Inferior parietal cortex (tissue), 1 donor: Measurements from ENCODE around the gene SIGLEC11.
A peak's percentile ranks its signal among the peaks of the same experiment; 100 is the strongest.
"Not testable (repeated sequence)": the region's sequence is repeated elsewhere in the genome, so short reads cannot be mapped to it uniquely, and the experiment has no call there.

Experiments used
- DNase-seq: peaks from one replicate; pipeline ENCODE4 v3.0.0-alpha.2; 2016; ENCODE audit errors: extremely low spot score

Gene SIGLEC11

GRCh38 chr19:49951806-49952478 lies 9.0 kb downstream of the SIGLEC11 start:
- DNase-seq = no peak

- DNase-seq = no peak
Measured at GRCh38 chr19:49950956-49951526, 9.9 kb downstream of the SIGLEC11 start.

DNA sequence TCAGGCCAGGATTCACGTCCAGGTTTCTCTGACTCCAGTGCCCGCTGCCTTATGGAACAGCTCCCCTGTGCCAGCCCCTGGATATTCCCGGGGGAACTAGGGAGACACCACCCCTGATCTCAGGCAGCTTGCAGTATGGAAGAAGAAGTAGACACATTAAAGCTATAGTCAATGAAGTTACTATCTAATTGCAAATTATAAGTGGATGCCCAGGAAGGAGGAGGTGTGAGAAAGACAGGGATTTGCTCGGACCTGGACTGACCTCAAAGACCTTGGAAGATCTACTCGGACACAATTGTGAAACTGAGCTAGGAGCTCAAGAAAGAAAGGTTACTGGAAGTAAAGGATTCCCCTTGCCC lies 10.4 kb downstream of the SIGLEC11 start:
- DNase-seq = no peak

GRCh38 chr19:49949742-49950589 lies 11.0 kb downstream of the SIGLEC11 start:
- no peak for DNase-seq

DNA sequence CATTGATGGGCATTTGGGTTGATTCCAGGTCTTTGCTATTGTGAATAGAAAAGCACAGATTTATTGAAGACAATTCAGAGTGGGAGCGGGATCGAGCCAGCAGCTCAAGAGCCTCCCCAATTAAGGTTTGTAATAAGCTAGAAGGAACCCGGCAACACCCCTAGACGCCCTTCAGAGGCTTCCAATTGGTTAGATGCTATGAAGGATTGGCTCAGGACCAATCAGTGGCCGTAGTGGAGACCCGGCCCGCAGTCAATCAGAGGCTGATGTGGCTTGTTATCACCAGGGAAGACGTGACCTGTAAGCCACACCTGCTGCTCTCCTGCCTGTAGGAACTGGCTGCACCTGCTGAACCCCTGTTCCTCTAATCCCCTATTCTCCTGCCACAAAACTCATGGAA lies 14.6 kb downstream of the SIGLEC11 start:
- no peak for DNase-seq

GRCh38 chr19:49944567-49944966 lies 16.4 kb downstream of the SIGLEC11 start:
- not testable (repeated sequence) for DNase-seq

- no peak for DNase-seq
Measured at GRCh38 chr19:49940482-49940791, 20.5 kb downstream of the SIGLEC11 start.

DNA sequence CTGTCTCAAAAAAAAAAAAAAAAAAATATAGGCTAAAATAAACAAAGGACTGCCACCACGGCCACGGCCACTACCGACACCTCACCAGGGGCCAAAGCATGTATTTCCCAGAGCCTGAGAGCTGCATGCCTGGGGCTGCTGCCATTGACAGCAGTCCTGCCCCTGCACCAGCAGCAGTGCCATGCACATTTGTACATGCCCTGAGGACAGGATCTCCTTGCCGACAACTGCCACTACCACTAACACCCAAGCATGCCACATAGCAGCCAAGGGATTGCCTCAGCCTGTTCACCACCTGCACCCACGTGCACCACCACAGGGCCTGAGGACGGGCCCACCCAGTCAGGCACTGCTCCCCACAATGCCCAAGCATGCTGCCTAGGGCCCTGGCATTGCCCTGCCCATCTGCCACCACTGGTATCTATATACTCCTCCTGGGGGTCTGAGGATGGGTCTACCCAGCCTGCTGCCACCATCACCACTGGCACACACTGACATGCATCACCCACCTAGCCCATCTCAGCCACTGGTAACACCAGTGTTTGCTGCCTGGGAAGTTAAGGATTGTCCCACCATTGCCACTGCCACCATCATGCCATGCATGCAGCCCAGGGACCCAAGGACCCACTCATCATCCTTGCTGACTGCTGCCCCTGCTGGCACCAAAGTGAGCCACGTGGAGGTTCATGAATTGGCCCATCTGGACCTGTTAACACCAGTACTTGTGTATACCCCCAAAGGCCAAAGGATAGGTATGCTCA lies 21.1 kb downstream of the SIGLEC11 start:
- no peak for DNase-seq

DNA sequence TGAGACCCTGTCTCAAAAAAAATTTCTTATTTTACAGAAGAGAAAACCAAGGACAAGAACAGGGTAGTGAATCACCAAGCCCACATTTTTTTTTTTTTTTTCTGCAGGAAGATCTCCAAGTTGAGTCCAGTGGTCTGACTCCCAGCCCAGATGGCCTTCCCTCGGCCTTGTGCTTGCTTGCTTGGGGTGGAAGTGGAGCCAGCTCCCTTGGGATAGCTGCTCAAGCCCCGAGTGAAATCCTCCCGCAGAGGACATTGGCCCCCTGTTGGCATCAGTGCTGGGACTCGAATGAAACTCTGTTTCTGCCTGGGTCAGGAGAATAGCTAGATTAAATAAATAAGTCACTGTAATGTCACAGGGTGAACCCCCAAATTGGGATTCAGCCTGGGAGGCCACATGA lies 22.3 kb downstream of the SIGLEC11 start:
- no peak for DNase-seq

- DNase-seq = peak; percentile 83
Measured at GRCh38 chr19:49937750-49938381, 23.1 kb downstream of the SIGLEC11 start.

- no peak for DNase-seq
Measured at GRCh38 chr19:49936549-49936948, 24.4 kb downstream of the SIGLEC11 start.

DNA sequence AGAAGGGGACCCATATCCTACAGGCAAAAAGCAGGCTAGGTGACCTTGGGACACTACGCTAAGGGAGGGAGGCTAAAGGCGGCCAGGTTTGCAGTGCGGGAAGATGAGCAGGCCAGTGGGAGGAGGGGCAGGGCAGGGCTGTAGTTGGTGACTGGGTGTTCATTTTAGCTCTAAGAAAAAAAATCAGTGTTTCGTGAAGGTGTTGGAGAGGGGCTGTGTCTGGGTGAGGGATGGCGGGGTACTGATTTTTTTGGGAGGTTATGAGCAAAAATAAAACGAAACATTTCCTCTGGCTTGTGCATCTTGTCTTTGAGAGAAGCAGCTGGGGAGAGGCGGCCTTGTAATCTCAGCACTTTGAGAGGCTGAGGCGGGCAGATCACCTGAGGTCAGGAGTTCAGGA lies 27.3 kb downstream of the SIGLEC11 start:
- no peak for DNase-seq

GRCh38 chr19:49932731-49933131 lies 28.2 kb downstream of the SIGLEC11 start:
- DNase-seq = no peak

- no peak for DNase-seq
Measured at GRCh38 chr19:49932041-49932451, 28.9 kb downstream of the SIGLEC11 start.

DNA sequence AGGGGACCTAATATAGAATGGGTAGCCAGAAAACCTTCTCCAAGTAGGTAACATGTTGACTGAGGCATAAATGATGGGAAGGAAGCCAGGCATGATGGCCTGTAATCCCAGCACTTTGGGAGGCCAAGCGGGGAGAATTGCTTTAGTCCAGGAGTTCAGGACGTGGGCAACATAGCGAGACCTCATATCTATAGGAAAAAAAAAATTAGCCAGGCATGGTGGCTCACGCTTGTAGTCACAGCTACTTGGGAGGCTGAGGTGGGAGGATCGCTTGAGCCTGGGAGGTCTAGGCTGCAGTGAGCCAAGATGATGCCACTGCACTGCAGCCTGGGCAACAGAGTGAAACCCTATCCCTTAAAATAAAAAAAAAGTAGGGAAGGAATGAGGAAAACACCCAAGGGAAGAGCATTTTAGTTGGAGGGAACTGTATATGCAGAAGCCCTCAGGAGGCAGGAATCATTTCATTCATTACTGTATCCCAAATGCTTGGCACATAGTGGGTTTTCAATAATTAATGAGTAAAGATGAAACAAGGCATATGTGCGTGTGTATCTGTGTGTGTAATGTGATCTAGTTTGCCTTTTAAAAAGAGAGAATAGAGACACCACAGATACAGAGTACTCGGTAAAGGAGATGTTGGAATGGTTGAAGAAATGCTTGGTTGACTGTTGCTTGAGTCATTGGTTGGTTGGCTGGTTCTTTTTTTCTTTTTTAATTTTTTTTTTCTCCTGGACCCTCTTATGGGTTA lies 29.5 kb downstream of the SIGLEC11 start:
- DNase-seq = no peak

DNA sequence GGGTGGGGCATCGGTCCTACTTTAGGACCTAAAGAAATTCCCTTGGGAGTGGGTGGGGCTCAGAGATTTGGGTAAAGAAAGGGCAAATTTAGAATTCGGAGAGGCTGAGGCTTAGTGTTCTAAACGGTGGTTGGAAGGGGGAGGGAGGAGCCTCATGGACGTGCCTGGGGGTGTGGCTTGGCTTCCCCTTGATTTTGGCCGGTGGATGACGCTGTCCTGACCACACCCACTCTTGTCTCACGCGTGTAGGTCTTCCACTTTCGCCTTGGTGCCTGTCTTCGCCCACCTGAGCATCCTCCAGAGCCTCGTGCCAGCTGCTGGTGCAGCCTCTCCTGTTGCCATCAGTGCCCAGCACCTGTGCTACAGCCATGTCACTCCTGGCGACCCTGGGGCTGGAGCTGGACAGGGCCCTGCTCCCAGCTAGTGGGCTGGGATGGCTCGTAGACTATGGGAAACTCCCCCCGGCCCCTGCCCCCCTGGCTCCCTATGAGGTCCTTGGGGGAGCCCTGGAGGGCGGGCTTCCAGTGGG lies 30.4 kb downstream of the SIGLEC11 start:
- no peak for DNase-seq

GRCh38 chr19:49929611-49930482 lies 31.1 kb downstream of the SIGLEC11 start:
- DNase-seq = peak; percentile 91

DNA sequence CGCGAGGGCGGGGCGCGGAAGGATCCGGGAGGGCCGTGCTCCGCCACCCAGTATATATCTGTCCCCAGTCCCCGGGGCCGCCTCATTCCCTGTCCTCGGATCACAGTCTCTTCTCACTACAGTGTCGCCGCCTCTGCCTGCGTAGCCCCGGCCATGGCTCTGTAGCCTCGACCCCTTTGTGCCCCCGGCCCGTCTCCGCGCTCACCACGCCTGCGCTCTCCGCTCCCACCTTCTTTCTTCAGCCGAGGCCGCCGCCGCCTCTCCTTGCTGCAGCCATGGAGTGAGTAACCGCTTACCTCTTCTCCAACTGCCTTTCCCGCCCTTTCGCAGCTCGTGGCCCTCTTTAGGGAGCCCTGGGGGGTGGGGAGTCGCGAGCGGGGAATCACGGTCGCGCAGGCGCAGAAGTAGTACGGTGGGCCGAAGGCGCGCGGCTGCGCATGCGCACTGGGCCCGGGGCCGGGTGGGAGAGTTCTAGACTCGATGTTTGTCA lies 31.8 kb downstream of the SIGLEC11 start, which contains the start of the genes ATF5 and NUP62:
Gene ATF5, plus strand, starts transcription at position 85 of the 490 bp plus-strand sequence. CDS start 1,646 bp downstream, outside the sequence.
Gene NUP62, minus strand, starts transcription at position 384 of the 490 bp plus-strand sequence. CDS start 19,697 bp downstream, outside the sequence.
- no peak for DNase-seq

- no peak for DNase-seq
Measured at GRCh38 chr19:49927526-49928264, 33.3 kb downstream of the SIGLEC11 start.
